KOPT-K1 (cell line): Measurements from ENCODE around the gene KLF15.

ENCODE experiments used
- H3K27ac ChIP-seq: fragments of 200-600 bp; sonication (generic); 2 replicates; pipeline ENCODE4 v1.5.1; 2016; ENCODE audit warnings: antibody characterized with exemption, mild to moderate bottlenecking, low read depth, low read length; ENCODE audit not compliant: poor library complexity, severe bottlenecking
- H3K36me3 ChIP-seq: fragments of 200-600 bp; sonication (generic); 2 replicates; pipeline ENCODE4 v1.5.1; 2017; ENCODE audit warnings: antibody characterized with exemption, mild to moderate bottlenecking, low read length, moderate library complexity; ENCODE audit not compliant: insufficient read depth
- H3K9me3 ChIP-seq: fragments of 200-600 bp; sonication (generic); 2 replicates; pipeline ENCODE4 v1.5.1; 2017; ENCODE audit warnings: antibody characterized with exemption, low read length, mild to moderate bottlenecking; ENCODE audit not compliant: insufficient read depth, poor library complexity, severe bottlenecking

The KLF15 gene

GRCh38 chr3:126356373-126357264 is 589 bp downstream of the KLF15 start:
- Histone ChIP-seq H3K27ac (no peak overlapping the region), H3K36me3 (no peaks in the 10 kb centered on the region), H3K9me3 (no peaks in the 10 kb centered on the region)

GRCh38 chr3:126355777-126356372 is 1.3 kb downstream of the KLF15 start:
- no peaks in the 10 kb centered on the region for H3K9me3 ChIP-seq
- H3K27ac ChIP-seq, result no peak overlapping the region
- H3K36me3 ChIP-seq, result no peaks in the 10 kb centered on the region

- Histone ChIP-seq H3K9me3 (no peaks in the 10 kb centered on the region), H3K27ac (no peak overlapping the region), H3K36me3 (no peaks in the 10 kb centered on the region)
Measured at GRCh38 chr3:126355251-126355650, 2.0 kb downstream of the KLF15 start.

GRCh38 chr3:126354776-126355175 is 2.4 kb downstream of the KLF15 start:
- H3K9me3 ChIP-seq, result no peaks in the 10 kb centered on the region
- no peak overlapping the region for H3K27ac ChIP-seq
- H3K36me3 ChIP-seq, result no peaks in the 10 kb centered on the region

- Histone ChIP-seq H3K27ac (no peak overlapping the region), H3K9me3 (no peaks in the 10 kb centered on the region), H3K36me3 (no peaks in the 10 kb centered on the region)
Measured at GRCh38 chr3:126353694-126354321, 3.4 kb downstream of the KLF15 start.

- no peaks in the 10 kb centered on the region for H3K36me3 ChIP-seq
- no peaks in the 10 kb centered on the region for H3K9me3 ChIP-seq
- no peak overlapping the region for H3K27ac ChIP-seq
Measured at GRCh38 chr3:126352476-126353454, 4.4 kb downstream of the KLF15 start.

GRCh38 chr3:126351771-126352475 is 5.3 kb downstream of the KLF15 start:
- Histone ChIP-seq H3K27ac (no peak overlapping the region), H3K36me3 (no peaks in the 10 kb centered on the region)

GRCh38 chr3:126351086-126351770 is 6.0 kb downstream of the KLF15 start:
- no peaks in the 10 kb centered on the region for H3K36me3 ChIP-seq
- H3K9me3 ChIP-seq, result no peaks in the 10 kb centered on the region
- no peak overlapping the region for H3K27ac ChIP-seq

More at GRCh38 chr3:126351771-126352475, 5.3 kb downstream of the KLF15 start:
- H3K9me3 ChIP-seq, result no peaks in the 10 kb centered on the region

- no peak overlapping the region for H3K27ac ChIP-seq
- H3K9me3 ChIP-seq, result no peaks in the 10 kb centered on the region
- no peaks in the 10 kb centered on the region for H3K36me3 ChIP-seq
Measured at GRCh38 chr3:126350502-126351085, 6.6 kb downstream of the KLF15 start.

GRCh38 chr3:126349611-126350501 is 7.4 kb downstream of the KLF15 start:
- no peak overlapping the region for H3K27ac ChIP-seq
- H3K9me3 ChIP-seq, result no peaks in the 10 kb centered on the region
- H3K36me3 ChIP-seq, result no peaks in the 10 kb centered on the region

GRCh38 chr3:126349071-126349470 is 8.1 kb downstream of the KLF15 start:
- no peaks in the 10 kb centered on the region for H3K36me3 ChIP-seq
- no peaks in the 10 kb centered on the region for H3K9me3 ChIP-seq
- no peak overlapping the region for H3K27ac ChIP-seq

- no peaks in the 10 kb centered on the region for H3K36me3 ChIP-seq
- no peak overlapping the region for H3K27ac ChIP-seq
- H3K9me3 ChIP-seq, result no peaks in the 10 kb centered on the region
Measured at GRCh38 chr3:126348308-126348920, 8.8 kb downstream of the KLF15 start.
